B cell (primary cell): Measurements from ENCODE around the gene ATP8A1. TPM values are rescaled to one million over a fixed set of nuclear protein-coding genes. Genes with fewer than 3 reads are reported as not detected.

ENCODE experiments used
- ATAC-seq: fragments of 200-7000 bp; cut with Tn5 transposase; one replicate; pipeline ENCODE4 v1.10.0; 2021; ENCODE audit warnings: low read depth, mild to moderate bottlenecking, moderate number of reproducible peaks, moderate library complexity
- CTCF ChIA-PET: fragments of 350-600 bp; sonication (Branson Sonifier 250); formaldehyde crosslinking; loops from one replicate; lab custom pipeline; 2021; ENCODE audit warnings: antibody characterized with exemption, inconsistent platforms; lab: Charles Lee
- POLR2A ChIA-PET: fragments of 350-600 bp; sonication (Branson Sonifier 250); formaldehyde crosslinking; loops from one replicate; lab custom pipeline; 2021; ENCODE audit warnings: antibody characterized with exemption; lab: Charles Lee
- DNase-seq: peaks from one replicate; pipeline ENCODE4 v3.0.0; 2013
- H2AFZ ChIP-seq: 2 replicates; pipeline ENCODE4 v1.6.1; 2012; ENCODE audit warnings: mild to moderate bottlenecking, low read depth, low read length; ENCODE audit not compliant: insufficient read depth, poor library complexity, severe bottlenecking
- H3K27ac ChIP-seq, 2 donors: 1 replicate in 1 of 2; 2 replicates in 1 of 2; pipeline ENCODE4 v1.5.1; 2012 to 2013; ENCODE audit warnings: low read length in 2 of 2, mild to moderate bottlenecking in 2 of 2, moderate library complexity in 1 of 2
- H3K27me3 ChIP-seq, 4 experiments: fragments of 200-600 bp in 1 of 4; sonication (generic) in 1 of 4; replicated peaks in 1 of 4; 1 replicate in 2 of 4; 2 replicates in 2 of 4; pipeline versions ENCODE4 v1.6.1 to v1.7.0; 2013 to 2016; ENCODE audit warnings: low read length in 3 of 4, mild to moderate bottlenecking in 2 of 4, mixed read lengths in 1 of 4, moderate library complexity in 1 of 4; ENCODE audit not compliant: insufficient read depth in 4 of 4, control insufficient read depth in 3 of 4; ENCODE audit errors: control extremely low read depth in 1 of 4
- H3K36me3 ChIP-seq, 2 experiments: replicated peaks in 1 of 2; 1 replicate in 1 of 2; 2 replicates in 1 of 2; pipeline versions ENCODE4 v1.6.1 to v1.7.1; 2013; ENCODE audit warnings: low read length in 1 of 2; ENCODE audit not compliant: insufficient read depth in 2 of 2, control insufficient read depth in 1 of 2; ENCODE audit errors: control extremely low read depth in 1 of 2, extremely low read depth in 1 of 2
- H3K4me1 ChIP-seq, 2 donors: fragments of 200-600 bp in 1 of 2; sonication (generic) in 1 of 2; 1 replicate in 1 of 2; 2 replicates in 1 of 2; pipeline versions ENCODE4 v1.5.1 to v1.6.1; 2013 to 2017; ENCODE audit warnings: low read length in 2 of 2; ENCODE audit not compliant: control insufficient read depth in 2 of 2, insufficient read depth in 2 of 2
- H3K4me2 ChIP-seq: replicated peaks from 2 replicates; pipeline ENCODE3; 2012; ENCODE audit warnings: mild to moderate bottlenecking, low read depth, low read length; ENCODE audit not compliant: poor library complexity, severe bottlenecking
- H3K4me3 ChIP-seq, 5 experiments: fragments of 200-600 bp in 1 of 5; sonication (generic) in 1 of 5; 1 replicate in 3 of 5; 2 replicates in 2 of 5; pipeline versions ENCODE4 v1.5.1 to v1.7.0; 2011 to 2016; ENCODE audit warnings: low read length in 4 of 5, mild to moderate bottlenecking in 4 of 5, low read depth in 2 of 5, control low read depth in 1 of 5, moderate library complexity in 1 of 5; ENCODE audit not compliant: insufficient read depth in 1 of 5; ENCODE audit errors: control extremely low read depth in 1 of 5, extremely low read depth in 1 of 5
- H3K79me2 ChIP-seq: fragments of 200-600 bp; sonication (generic); one replicate; pipeline ENCODE4 v1.6.0; 2016; ENCODE audit warnings: low read length; ENCODE audit not compliant: control insufficient read depth, insufficient read depth
- H3K9ac ChIP-seq: fragments of 200-600 bp; sonication (generic); 2 replicates; pipeline ENCODE4 v1.6.1; 2017; ENCODE audit warnings: mild to moderate bottlenecking, low read length, moderate library complexity
- H3K9me3 ChIP-seq, 3 donors: one replicate each; pipeline versions ENCODE4 v1.6.1 to v1.7.1; 2013; ENCODE audit warnings: low read length in 2 of 3; ENCODE audit not compliant: control insufficient read depth in 2 of 3, insufficient read depth in 1 of 3; ENCODE audit errors: control extremely low read depth in 1 of 3
- H4K20me1 ChIP-seq: 2 replicates; pipeline ENCODE4 v1.6.0; 2012; ENCODE audit warnings: mild to moderate bottlenecking, low read length; ENCODE audit not compliant: insufficient read depth, control insufficient read depth, poor library complexity, severe bottlenecking
- H3K27ac Mint-ChIP-seq: one replicate; pipeline ENCODE4 v1.8.0; 2021; ENCODE audit warnings: mixed read lengths
- H3K27me3 Mint-ChIP-seq: one replicate; pipeline ENCODE4 v1.8.0; 2021; ENCODE audit warnings: mixed read lengths
- H3K4me1 Mint-ChIP-seq: one replicate; pipeline ENCODE4 v1.8.0; 2021; ENCODE audit warnings: mixed read lengths
- H3K4me3 Mint-ChIP-seq: one replicate; pipeline ENCODE4 v1.8.0; 2021; ENCODE audit warnings: mixed read lengths
- H3K9me3 Mint-ChIP-seq: one replicate; pipeline ENCODE4 v1.8.0; 2022; ENCODE audit warnings: mixed read lengths; ENCODE audit not compliant: insufficient read depth
- CTCF ChIP-seq: fragments of 200-600 bp; IDR thresholded peaks from one replicate; pipeline ENCODE4 v1.8.0; 2022; ENCODE audit warnings: antibody characterized with exemption, mild to moderate bottlenecking
- EZH2 ChIP-seq: IDR thresholded peaks from 2 replicates; pipeline ENCODE4 v1.6.1; 2012; ENCODE audit warnings: borderline replicate concordance, low read depth, mild to moderate bottlenecking, moderate library complexity, low read length; ENCODE audit not compliant: insufficient read depth, poor library complexity, severe bottlenecking
- WGBS: methylation state at CpG from one replicate; pipeline ENCODE4 v1.1.5; 2013; ENCODE audit warnings: missing lambda C conversion rate; ENCODE audit not compliant: insufficient coverage; 5-methylcytosine and 5-hydroxymethylcytosine counted together
- intact Hi-C: fragments of 100-400 bp; cut with micrococcal nuclease; formaldehyde crosslinking; loops from one replicate; pipeline ENCODE4 v1.10.0; 2022
- polyA plus RNA-seq: library from polyadenylated mRNA; depleted of rRNA; stranded (reverse); fragments of >200 nt; gene quantifications from 2 replicates; pipeline ENCODE4 v1.2.3, GENCODE V29; 2012
- total RNA-seq, 2 donors: library from RNA; stranded (reverse); fragments of 120-200 nt in 1 of 2; gene quantifications; 1 replicate in 1 of 2; 2 replicates in 1 of 2; pipeline versions ENCODE4 v1.2.3 to v1.2.4, GENCODE V29; 2013 to 2022

Gene ATP8A1
- total and polyA plus RNA-seq, 2 donors (not counting 1 experiment from before 2014, with no cell fraction given) = 28.7 to 51.8 TPM

- Mint-ChIP-seq H3K4me1 (no peaks in the 10 kb centered on the region), H3K4me3 (no peak overlapping the region), H3K9me3 (no peaks in the 10 kb centered on the region), H3K27me3 (no peaks in the 10 kb centered on the region), H3K27ac (no peak overlapping the region)
- Histone ChIP-seq H3K27me3 (no peaks in the 10 kb centered on the region), H3K9me3 (peaks cover 0 to 1% (median 0%) of the 10 kb centered on the region in 3 donors), H3K4me3 (no peak overlapping the region), H3K4me1 (no peaks in the 10 kb centered on the region), H4K20me1 (no peaks in the 10 kb centered on the region), H3K79me2 (no peaks in the 10 kb centered on the region), H3K27ac (no peak overlapping the region), H3K36me3 (peaks cover 11% of the 10 kb centered on the region in 2 experiments), H3K4me2 (no peak overlapping the region), H3K9ac (no peak overlapping the region), H2AFZ (no peak overlapping the region)
- ChIA-PET POLR2A (no interaction called here), CTCF (no interaction called here)
- intact Hi-C loops = no loop called here
- ATAC-seq (no peak), DNase-seq (no peak)
- WGBS = no CpG with 5 or more reads among the region's 2 CpGs
- TF ChIP-seq EZH2 = no peak
- TF ChIP-seq CTCF = no peak
These were observed 178.4 kb downstream of the ATP8A1 start for GRCh38 chr4:42478509-42478908.

GRCh38 chr4:42474406-42474805, 182.5 kb downstream of the ATP8A1 start:
- Mint-ChIP-seq H3K27me3 (no peaks in the 10 kb centered on the region), H3K9me3 (no peaks in the 10 kb centered on the region), H3K27ac (no peak overlapping the region), H3K4me3 (no peak overlapping the region), H3K4me1 (no peaks in the 10 kb centered on the region)
- H3K79me2 ChIP-seq = no peaks in the 10 kb centered on the region
- no peaks in the 10 kb centered on the region for H3K27me3 ChIP-seq
- H2AFZ ChIP-seq = no peak overlapping the region
- ChIA-PET CTCF (no interaction called here), POLR2A (no interaction called here)
- no peaks in the 10 kb centered on the region for H4K20me1 ChIP-seq
- no peak overlapping the region for H3K4me2 ChIP-seq
- peaks cover 3% of the 10 kb centered on the region in 2 experiments for H3K36me3 ChIP-seq
- peaks cover 0 to 1% (median 0%) of the 10 kb centered on the region in 3 donors for H3K9me3 ChIP-seq
- intact Hi-C loops = no loop called here
- H3K4me3 ChIP-seq = no peak overlapping the region
- H3K27ac ChIP-seq = no peak overlapping the region
- no peaks in the 10 kb centered on the region for H3K4me1 ChIP-seq
- DNase-seq = no peak
- no peak overlapping the region for H3K9ac ChIP-seq
- 83% methylated on average over 3 of the region's 3 CpGs for whole genome bisulfite sequencing
- TF ChIP-seq CTCF = no peak
- no peak for TF ChIP-seq EZH2
- ATAC-seq = no peak
